Ovary (tissue), 3 donors: ENCODE results near the gene TACC2.
"Not testable (repeated sequence)": the region's sequence is repeated elsewhere in the genome, so short reads cannot be mapped to it uniquely, and the experiment has no call there.

Experiments used
- CTCF ChIP-seq, 3 donors: fragments of 450-650 bp in 2 of 3; fragments of 200-600 bp in 1 of 3; IDR thresholded peaks; one replicate each; pipeline versions ENCODE4 v1.5.1 to v1.8.0; 2016 to 2022; ENCODE audit warnings: antibody characterized with exemption in 3 of 3, mild to moderate bottlenecking in 1 of 3
- EP300 ChIP-seq: sonication (generic); formaldehyde crosslinking; IDR thresholded peaks from one replicate; pipeline ENCODE4 v1.6.1; 2017; ENCODE audit warnings: antibody characterized with exemption
- POLR2A ChIP-seq: fragments of 450-650 bp; IDR thresholded peaks from one replicate; pipeline ENCODE4 v1.6.1; 2017; ENCODE audit warnings: antibody characterized with exemption, mild to moderate bottlenecking, moderate library complexity
- donor health status: DM: no; HTN: no; CAD: no.

GRCh38 chr10:122075876-122076275 is 86.9 kb downstream of the TACC2 start:
- TF ChIP-seq CTCF (IDR thresholded peaks at IDR 0.05); POLR2A; EP300: not testable (repeated sequence)
